DOHH2 (cell line): ENCODE measurements around the gene PARP1.

Experiments
- H3F3A ChIP-seq: fragments of 200-600 bp; sonication (generic), shearing (Covaris generic); 2 replicates; pipeline ENCODE4 v1.6.0; 2016; ENCODE audit warnings: antibody characterized with exemption, mild to moderate bottlenecking; ENCODE audit not compliant: control insufficient read depth, insufficient read depth
- H3K27ac ChIP-seq: fragments of 200-600 bp; sonication (generic); 2 replicates; pipeline ENCODE4 v1.5.1; 2014; ENCODE audit warnings: low read depth, mild to moderate bottlenecking, low read length, moderate library complexity
- H3K27me3 ChIP-seq: fragments of 200-600 bp; sonication (generic); 2 replicates; pipeline ENCODE4 v1.6.1; 2014; ENCODE audit warnings: mild to moderate bottlenecking, low read length, mixed read lengths; ENCODE audit not compliant: control insufficient read depth
- H3K36me3 ChIP-seq: fragments of 200-600 bp; sonication (generic); 2 replicates; pipeline ENCODE4 v1.6.1; 2014; ENCODE audit warnings: mild to moderate bottlenecking, low read length, moderate library complexity, mixed read lengths; ENCODE audit not compliant: control insufficient read depth
- H3K4me1 ChIP-seq: fragments of 200-600 bp; sonication (generic); 2 replicates; pipeline ENCODE4 v1.6.1; 2014; ENCODE audit warnings: mild to moderate bottlenecking, low read length, mixed read lengths; ENCODE audit not compliant: control insufficient read depth
- H3K4me2 ChIP-seq: fragments of 200-600 bp; sonication (generic); 2 replicates; pipeline ENCODE4 v1.6.0; 2014; ENCODE audit warnings: mild to moderate bottlenecking, low read length, moderate library complexity
- H3K4me3 ChIP-seq: fragments of 200-600 bp; sonication (generic); 2 replicates; pipeline ENCODE4 v1.5.1; 2014; ENCODE audit warnings: mild to moderate bottlenecking, low read length, mixed read lengths
- H3K79me2 ChIP-seq: fragments of 200-600 bp; sonication (generic); 2 replicates; pipeline ENCODE4 v1.6.1; 2014; ENCODE audit warnings: mild to moderate bottlenecking, low read length, mixed read lengths; ENCODE audit not compliant: control insufficient read depth
- H3K9me2 ChIP-seq: fragments of 200-600 bp; sonication (generic); replicated peaks from 2 replicates; pipeline ENCODE4 v1.6.1; 2014; ENCODE audit warnings: mild to moderate bottlenecking, low read length, mixed read lengths; ENCODE audit not compliant: control insufficient read depth
- H3K9me3 ChIP-seq: fragments of 200-600 bp; sonication (generic); 2 replicates; pipeline ENCODE4 v1.6.1; 2014; ENCODE audit warnings: antibody characterized with exemption, low read length, mixed read lengths; ENCODE audit not compliant: control insufficient read depth, insufficient read depth
- H4K20me1 ChIP-seq: fragments of 200-600 bp; sonication (generic); 2 replicates; pipeline ENCODE4 v1.6.0; 2014; ENCODE audit warnings: low read depth, mild to moderate bottlenecking, antibody characterized with exemption, low read length, moderate library complexity; ENCODE audit not compliant: control insufficient read depth, insufficient read depth
- CTCF ChIP-seq: fragments of 200-600 bp; sonication (generic); IDR thresholded peaks from one replicate; pipeline ENCODE4 v1.5.1; 2014; ENCODE audit warnings: antibody characterized with exemption, mild to moderate bottlenecking, low read depth, low read length; ENCODE audit not compliant: poor library complexity, severe bottlenecking
- EZH2phosphoT487 ChIP-seq: fragments of 200-600 bp; sonication (generic); IDR thresholded peaks from 2 replicates; pipeline ENCODE4 v1.6.1; 2017; ENCODE audit warnings: borderline replicate concordance, mild to moderate bottlenecking, antibody characterized with exemption, low read length, moderate library complexity, mixed read lengths

The PARP1 gene

GRCh38 chr1:226404063-226404903, 3.6 kb downstream of the PARP1 start:
- TF ChIP-seq CTCF (no peak), EZH2phosphoT487 (no peak)
- Histone ChIP-seq H3K27ac (peak overlapping the region; percentile 94), H4K20me1 (peaks cover 42% of the 10 kb centered on the region), H3F3A (peaks cover 23% of the 10 kb centered on the region), H3K79me2 (peaks cover 85% of the 10 kb centered on the region), H3K9me3 (no peaks in the 10 kb centered on the region), H3K4me2 (peak overlapping the region; percentile 99), H3K36me3 (peaks cover 83% of the 10 kb centered on the region), H3K9me2 (no peaks in the 10 kb centered on the region), H3K4me1 (peaks cover 68% of the 10 kb centered on the region), H3K4me3 (peak overlapping the region; percentile 82), H3K27me3 (no peaks in the 10 kb centered on the region)

- no peaks in the 10 kb centered on the region for H3K9me2 ChIP-seq
- H3K4me2 ChIP-seq = peak overlapping the region; percentile 99
- H3K36me3 ChIP-seq = peaks cover 92% of the 10 kb centered on the region
- H3K27ac ChIP-seq = peak overlapping the region; percentile 94
- peaks cover 23% of the 10 kb centered on the region for H3F3A ChIP-seq
- H3K4me3 ChIP-seq = peak overlapping the region; percentile 82
- no peaks in the 10 kb centered on the region for H3K9me3 ChIP-seq
- H4K20me1 ChIP-seq = peaks cover 45% of the 10 kb centered on the region
- no peaks in the 10 kb centered on the region for H3K27me3 ChIP-seq
- peaks cover 70% of the 10 kb centered on the region for H3K4me1 ChIP-seq
- H3K79me2 ChIP-seq = peaks cover 94% of the 10 kb centered on the region
- TF ChIP-seq CTCF (peak; percentile 58), EZH2phosphoT487 (no peak)
Observed at GRCh38 chr1:226403201-226404034, 4.5 kb downstream of the PARP1 start.

- H3K27ac ChIP-seq = peak overlapping the region; percentile 94
- peaks cover 47% of the 10 kb centered on the region for H4K20me1 ChIP-seq
- peak overlapping the region; percentile 99 for H3K4me2 ChIP-seq
Observed at GRCh38 chr1:226402739-226403165, 5.1 kb downstream of the PARP1 start.

More at GRCh38 chr1:226402739-226403165, 5.1 kb downstream of the PARP1 start:
- Histone ChIP-seq H3K9me2 (no peaks in the 10 kb centered on the region), H3F3A (peaks cover 23% of the 10 kb centered on the region), H3K36me3 (peaks cover 98% of the 10 kb centered on the region), H3K9me3 (no peaks in the 10 kb centered on the region), H3K27me3 (no peaks in the 10 kb centered on the region), H3K4me1 (peaks cover 74% of the 10 kb centered on the region), H3K79me2 (peaks cover 100% of the 10 kb centered on the region), H3K4me3 (peak overlapping the region; percentile 82)
- TF ChIP-seq EZH2phosphoT487 (no peak), CTCF (no peak)
